ENCODE results near the gene CNIH3.
"Not testable (repeated sequence)": the region's sequence is repeated elsewhere in the genome, so short reads cannot be mapped to it uniquely, and the experiment has no call there.

CNIH3 gene

GRCh38 chr1:224683936-224684335, 67.8 kb downstream of the CNIH3 start:
- Histone ChIP-seq H3K4me3 (ENCODE audit: low read length) (no peak overlapping the region), H4K20me1 (ENCODE audit: control insufficient read depth, insufficient read depth, low read depth, low read length) (no peaks in the 10 kb centered on the region), H3K79me2 (ENCODE audit: control insufficient read depth, low read length) (no peaks in the 10 kb centered on the region), H3K4me1 (ENCODE audit: control insufficient read depth, low read length) (no peaks in the 10 kb centered on the region), H3F3A (ENCODE audit: control insufficient read depth, insufficient read depth) (no peaks in the 10 kb centered on the region), H3K27me3 (ENCODE audit: control insufficient read depth, low read length) (peaks cover 7% of the 10 kb centered on the region; the same call in 1 of the 2 replicates), H3K27ac (ENCODE audit: low read depth, low read length) (no peak overlapping the region), H3K9me2 (replicated peaks; ENCODE audit: control insufficient read depth, low read length) (no peaks in the 10 kb centered on the region), H3K9me3 (ENCODE audit: control insufficient read depth, insufficient read depth, low read length) (no peaks in the 10 kb centered on the region), H3K36me3 (ENCODE audit: control insufficient read depth, low read length) (no peaks in the 10 kb centered on the region), H3K4me2 (ENCODE audit: low read length) (no peak overlapping the region)
- no peak for TF ChIP-seq EZH2phosphoT487 (IDR thresholded peaks at IDR 0.05; ENCODE audit: borderline replicate concordance, low read length)
- no peak for TF ChIP-seq CTCF (IDR thresholded peaks at IDR 0.05; ENCODE audit: low read depth, low read length, poor library complexity, severe bottlenecking)

GRCh38 chr1:224684979-224685425, 68.9 kb downstream of the CNIH3 start:
- Histone ChIP-seq H3F3A (ENCODE audit: control insufficient read depth, insufficient read depth) (no peaks in the 10 kb centered on the region), H3K79me2 (ENCODE audit: control insufficient read depth, low read length) (no peaks in the 10 kb centered on the region), H3K27me3 (ENCODE audit: control insufficient read depth, low read length) (peaks cover 5% of the 10 kb centered on the region; the same call in 1 of the 2 replicates), H3K4me1 (ENCODE audit: control insufficient read depth, low read length) (no peaks in the 10 kb centered on the region), H3K27ac (ENCODE audit: low read depth, low read length) (no peak overlapping the region), H3K9me3 (ENCODE audit: control insufficient read depth, insufficient read depth, low read length) (no peaks in the 10 kb centered on the region), H3K4me2 (ENCODE audit: low read length) (no peak overlapping the region), H3K9me2 (replicated peaks; ENCODE audit: control insufficient read depth, low read length) (no peaks in the 10 kb centered on the region), H4K20me1 (ENCODE audit: control insufficient read depth, insufficient read depth, low read depth, low read length) (no peaks in the 10 kb centered on the region), H3K36me3 (ENCODE audit: control insufficient read depth, low read length) (no peaks in the 10 kb centered on the region), H3K4me3 (ENCODE audit: low read length) (no peak overlapping the region)
- no peak for TF ChIP-seq CTCF (IDR thresholded peaks at IDR 0.05; ENCODE audit: low read depth, low read length, poor library complexity, severe bottlenecking)
- TF ChIP-seq EZH2phosphoT487 (IDR thresholded peaks at IDR 0.05; ENCODE audit: borderline replicate concordance, low read length) = no peak

DNA sequence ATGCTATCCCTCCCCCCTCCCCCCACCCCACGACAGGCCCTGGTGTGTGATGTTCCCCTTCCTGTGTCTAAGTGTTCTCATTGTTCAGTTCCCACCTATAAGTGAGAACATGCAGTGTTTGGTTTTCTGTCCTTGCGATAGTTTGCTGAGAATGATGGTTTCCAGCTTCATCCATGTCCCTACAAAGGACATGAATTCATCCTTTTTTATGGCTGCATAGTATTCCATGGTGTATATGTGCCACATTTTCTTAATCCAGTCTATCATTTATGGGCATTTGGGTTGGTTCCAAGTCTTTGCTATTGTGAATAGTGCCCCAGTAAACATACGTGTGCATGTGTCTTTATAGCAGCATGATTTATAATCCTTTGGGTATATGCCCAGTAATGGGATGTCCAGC, 70.0 kb downstream of the CNIH3 start:
- not testable (repeated sequence) for H3K9me3 ChIP-seq (ENCODE audit: control insufficient read depth, insufficient read depth, low read length); H3K36me3 ChIP-seq (ENCODE audit: control insufficient read depth, low read length); H3K27me3 ChIP-seq (ENCODE audit: control insufficient read depth, low read length); H3K27ac ChIP-seq (ENCODE audit: low read depth, low read length); H3K4me1 ChIP-seq (ENCODE audit: control insufficient read depth, low read length); H3K4me2 ChIP-seq (ENCODE audit: low read length); H4K20me1 ChIP-seq (ENCODE audit: control insufficient read depth, insufficient read depth, low read depth, low read length); H3K4me3 ChIP-seq (ENCODE audit: low read length); H3F3A ChIP-seq (ENCODE audit: control insufficient read depth, insufficient read depth); H3K79me2 ChIP-seq (ENCODE audit: control insufficient read depth, low read length); H3K9me2 ChIP-seq (replicated peaks; ENCODE audit: control insufficient read depth, low read length)

GRCh38 chr1:224687465-224687864, 71.3 kb downstream of the CNIH3 start:
- no peaks in the 10 kb centered on the region for H3K9me2 ChIP-seq (replicated peaks; ENCODE audit: control insufficient read depth, low read length)
- H3F3A ChIP-seq (ENCODE audit: control insufficient read depth, insufficient read depth) = no peaks in the 10 kb centered on the region
- H3K9me3 ChIP-seq (ENCODE audit: control insufficient read depth, insufficient read depth, low read length) = no peaks in the 10 kb centered on the region
- no peak overlapping the region for H3K4me3 ChIP-seq (ENCODE audit: low read length)
- no peaks in the 10 kb centered on the region for H3K36me3 ChIP-seq (ENCODE audit: control insufficient read depth, low read length)
- no peaks in the 10 kb centered on the region for H3K4me1 ChIP-seq (ENCODE audit: control insufficient read depth, low read length)
- TF ChIP-seq EZH2phosphoT487 (IDR thresholded peaks at IDR 0.05; ENCODE audit: borderline replicate concordance, low read length) (no peak), CTCF (IDR thresholded peaks at IDR 0.05; ENCODE audit: low read depth, low read length, poor library complexity, severe bottlenecking) (no peak)
- H3K27ac ChIP-seq (ENCODE audit: low read depth, low read length) = no peak overlapping the region
- H4K20me1 ChIP-seq (ENCODE audit: control insufficient read depth, insufficient read depth, low read depth, low read length) = no peaks in the 10 kb centered on the region
- peaks cover 2% of the 10 kb centered on the region; the same call in 1 of the 2 replicates for H3K27me3 ChIP-seq (ENCODE audit: control insufficient read depth, low read length)
- no peaks in the 10 kb centered on the region for H3K79me2 ChIP-seq (ENCODE audit: control insufficient read depth, low read length)
- no peak overlapping the region for H3K4me2 ChIP-seq (ENCODE audit: low read length)
